Trophoblast cell (in vitro differentiated cells and primary cell): ENCODE data around the gene ECE2.

Experiments used
- DNase-seq, 2 donors: peaks; one replicate each; pipeline ENCODE4 v3.0.0-alpha.2; 2016
- H2AFZ ChIP-seq: 2 replicates; pipeline ENCODE4 v1.6.1; 2013; ENCODE audit warnings: low read length, moderate library complexity, mild to moderate bottlenecking; ENCODE audit not compliant: insufficient read depth, poor library complexity
- H2AK5ac ChIP-seq: 2 replicates; pipeline ENCODE4 v1.6.1; 2013; ENCODE audit warnings: mild to moderate bottlenecking, low read length
- H2BK120ac ChIP-seq: 2 replicates; pipeline ENCODE4 v1.6.1; 2013; ENCODE audit warnings: low read length, mild to moderate bottlenecking, moderate library complexity; ENCODE audit not compliant: insufficient read depth, poor library complexity
- H2BK12ac ChIP-seq: 2 replicates; pipeline ENCODE4 v1.6.1; 2013; ENCODE audit warnings: mild to moderate bottlenecking, low read length, moderate library complexity
- H2BK5ac ChIP-seq: 2 replicates; pipeline ENCODE4 v1.6.1; 2013; ENCODE audit warnings: low read length, low read depth, moderate library complexity, mild to moderate bottlenecking; ENCODE audit not compliant: poor library complexity
- H3K14ac ChIP-seq: 2 replicates; pipeline ENCODE4 v1.6.1; 2013; ENCODE audit warnings: mild to moderate bottlenecking, low read length
- H3K18ac ChIP-seq: 2 replicates; pipeline ENCODE4 v1.6.1; 2013; ENCODE audit warnings: mild to moderate bottlenecking, low read length
- H3K23ac ChIP-seq: 2 replicates; pipeline ENCODE4 v1.6.1; 2013; ENCODE audit warnings: low read length
- H3K27ac ChIP-seq: 2 replicates; pipeline ENCODE4 v1.5.1; 2013; ENCODE audit warnings: low read depth, mild to moderate bottlenecking, inconsistent platforms, low read length, moderate library complexity
- H3K27me3 ChIP-seq: 2 replicates; pipeline ENCODE4 v1.6.1; 2013; ENCODE audit warnings: inconsistent platforms, mild to moderate bottlenecking, low read length, moderate library complexity; ENCODE audit not compliant: insufficient read depth
- H3K36me3 ChIP-seq, 2 experiments: 1 replicate in 1 of 2; 2 replicates in 1 of 2; pipeline ENCODE4 v1.6.1; 2013; ENCODE audit warnings: low read length in 2 of 2, mild to moderate bottlenecking in 2 of 2, moderate library complexity in 1 of 2; ENCODE audit not compliant: insufficient read depth in 2 of 2, control insufficient read depth in 1 of 2
- H3K4ac ChIP-seq: 2 replicates; pipeline ENCODE4 v1.6.1; 2013; ENCODE audit warnings: low read depth, mild to moderate bottlenecking, low read length, moderate library complexity
- H3K4me1 ChIP-seq, 2 experiments: 1 replicate in 1 of 2; 2 replicates in 1 of 2; pipeline ENCODE4 v1.6.1; 2013; ENCODE audit warnings: low read length in 2 of 2, mild to moderate bottlenecking in 2 of 2, moderate library complexity in 1 of 2; ENCODE audit not compliant: insufficient read depth in 2 of 2, control insufficient read depth in 1 of 2
- H3K4me2 ChIP-seq: 2 replicates; pipeline ENCODE4 v1.6.1; 2013; ENCODE audit warnings: inconsistent platforms, mild to moderate bottlenecking, low read length, moderate library complexity
- H3K4me3 ChIP-seq: 2 replicates; pipeline ENCODE4 v1.5.1; 2013; ENCODE audit warnings: mild to moderate bottlenecking, low read depth, low read length, inconsistent platforms
- H3K79me1 ChIP-seq: one replicate; pipeline ENCODE4 v1.6.1; 2013; ENCODE audit warnings: low read length
- H3K79me2 ChIP-seq: 2 replicates; pipeline ENCODE4 v1.6.1; 2013; ENCODE audit warnings: low read length, mild to moderate bottlenecking; ENCODE audit not compliant: control insufficient read depth, insufficient read depth, poor library complexity
- H3K9ac ChIP-seq: 2 replicates; pipeline ENCODE4 v1.6.1; 2013; ENCODE audit warnings: mild to moderate bottlenecking, low read length
- H3K9me3 ChIP-seq: 2 replicates; pipeline ENCODE4 v1.6.1; 2013; ENCODE audit warnings: low read depth, mild to moderate bottlenecking, control low read depth, inconsistent platforms, low read length; ENCODE audit not compliant: insufficient read depth
- H4K12ac ChIP-seq: 2 replicates; pipeline ENCODE4 v1.6.1; 2013; ENCODE audit warnings: low read depth, mild to moderate bottlenecking, low read length, moderate library complexity
- H4K8ac ChIP-seq: 2 replicates; pipeline ENCODE4 v1.6.1; 2013; ENCODE audit warnings: low read depth, mild to moderate bottlenecking, low read length, moderate library complexity
- H4K91ac ChIP-seq: one replicate; pipeline ENCODE4 v1.6.1; 2013; ENCODE audit warnings: low read depth, mild to moderate bottlenecking, low read length, moderate library complexity
- WGBS: extraction: QIAGEN DNeasy Blood & Tissue Kit; methylation state at CpG from one replicate; pipeline ENCODE4 v1.1.7; 2013; ENCODE audit warnings: missing lambda C conversion rate; ENCODE audit not compliant: insufficient read length, insufficient coverage; ENCODE audit errors: extremely low coverage; 5-methylcytosine and 5-hydroxymethylcytosine counted together

ECE2 gene

DNA sequence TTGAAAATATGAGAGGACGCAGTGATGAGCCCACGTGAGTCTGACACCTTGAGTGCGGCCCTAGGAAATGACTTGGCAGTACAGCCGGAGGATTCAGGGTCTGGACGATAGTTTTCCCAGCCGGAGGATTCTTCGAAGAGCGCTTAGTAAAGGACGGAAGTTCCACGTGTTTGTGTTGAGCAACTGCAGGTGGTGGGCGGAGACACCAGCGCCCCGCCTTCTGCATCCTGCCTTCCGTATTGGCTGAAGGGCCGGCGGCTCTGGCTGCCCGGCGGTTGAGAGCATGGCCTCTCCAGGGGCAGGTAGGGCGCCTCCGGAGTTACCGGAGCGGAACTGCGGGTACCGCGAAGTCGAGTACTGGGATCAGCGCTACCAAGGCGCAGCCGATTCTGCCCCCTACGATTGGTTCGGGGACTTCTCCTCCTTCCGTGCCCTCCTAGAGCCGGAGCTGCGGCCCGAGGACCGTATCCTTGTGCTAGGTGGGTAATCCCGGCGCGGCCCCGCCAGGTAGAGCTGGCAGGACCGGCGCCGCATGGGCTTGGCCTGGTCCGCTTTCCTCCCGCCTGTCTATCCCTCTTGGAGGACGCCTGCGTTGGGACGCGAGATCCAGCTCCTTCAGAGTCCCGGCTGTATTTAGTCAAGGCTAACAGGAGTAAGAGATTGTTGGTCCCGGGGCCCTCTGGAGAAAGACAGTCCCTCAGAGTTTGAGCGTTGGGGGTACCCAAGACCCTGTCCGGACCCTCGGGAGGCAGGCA lies 26.2 kb upstream of the ECE2 start, which contains the start of gene EEF1AKMT4:
EEF1AKMT4 (plus strand) TSS at position 261 of the 755 bp plus-strand sequence; CDS start at position 284, 23 bp downstream.
- Histone ChIP-seq H3K27ac (peak within 1 kb of the TSS; percentile 60), H3K23ac (peak within 1 kb of the TSS; percentile 16), H3K79me2 (peaks cover 10% of the 10 kb centered on the region), H3K14ac (peak within 1 kb of the TSS; percentile 95), H2BK5ac (peak within 1 kb of the TSS; percentile 83), H2AK5ac (no peak within 1 kb of the TSS), H3K36me3 (peaks cover 9 to 11% of the 10 kb centered on the region in 2 experiments), H4K12ac (peak within 1 kb of the TSS; percentile 93), H3K9me3 (peaks cover 2% of the 10 kb centered on the region), H3K4ac (peak within 1 kb of the TSS; percentile 77), H3K4me2 (peak within 1 kb of the TSS; percentile 92), H4K8ac (peak within 1 kb of the TSS; percentile 98), H3K27me3 (no peaks in the 10 kb centered on the region), H3K9ac (peak within 1 kb of the TSS; percentile 90), H2BK120ac (peak within 1 kb of the TSS; percentile 61), H2BK12ac (no peak within 1 kb of the TSS), H3K18ac (peak within 1 kb of the TSS; percentile 93), H3K4me1 (peaks cover 0 to 4% of the 10 kb centered on the region in 2 experiments), H2AFZ (peak within 1 kb of the TSS; percentile 95), H4K91ac (peak within 1 kb of the TSS; percentile 79), H3K79me1 (peaks cover 13% of the 10 kb centered on the region), H3K4me3 (peak within 1 kb of the TSS; percentile 100)
- no CpG with 5 or more reads among the region's 54 CpGs for WGBS
- DNase-seq, result peak; percentile 99

DNA sequence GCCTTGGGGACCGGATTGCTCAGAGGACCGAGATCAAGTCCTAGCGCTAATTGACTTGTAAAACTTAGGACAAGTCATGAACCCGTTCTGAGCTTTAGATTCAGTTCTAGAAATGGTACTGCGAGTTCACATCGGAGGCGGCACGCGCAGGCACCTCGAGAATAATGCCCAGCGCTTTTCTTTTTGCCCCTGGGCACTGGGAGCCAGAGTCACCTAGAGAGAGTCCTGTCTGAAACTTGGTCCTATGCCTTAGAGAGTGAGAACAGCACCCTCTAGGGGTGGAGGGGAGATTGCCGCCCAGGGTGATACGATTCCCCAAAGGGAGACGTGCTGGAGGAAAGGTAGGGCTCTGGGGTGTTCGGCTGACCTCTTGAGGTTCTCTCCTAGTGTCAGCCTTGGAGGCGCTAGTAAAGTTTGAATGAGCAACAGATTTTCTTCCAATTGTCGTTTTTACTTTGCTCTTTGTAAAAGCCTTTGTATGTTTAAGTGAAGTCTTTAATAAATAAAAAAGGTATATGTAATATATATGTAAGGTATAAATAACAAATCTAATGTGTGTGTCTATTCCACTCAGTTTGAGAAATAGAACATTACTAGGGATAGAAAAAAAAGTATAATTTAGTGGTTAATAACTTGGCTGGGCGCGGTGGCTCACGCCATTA lies 25.5 kb upstream of the ECE2 start:
- Histone ChIP-seq H3K4me2 (peak overlapping the region; percentile 92), H2AFZ (peak overlapping the region; percentile 64), H3K4me1 (peaks cover 0 to 4% of the 10 kb centered on the region in 2 experiments), H3K18ac (no peak overlapping the region), H3K36me3 (peaks cover 2 to 4% of the 10 kb centered on the region in 2 experiments), H3K9me3 (peaks cover 2% of the 10 kb centered on the region), H3K9ac (peak overlapping the region; percentile 90), H2BK120ac (no peak overlapping the region), H4K12ac (no peak overlapping the region), H3K4ac (no peak overlapping the region), H3K14ac (no peak overlapping the region), H3K27me3 (no peaks in the 10 kb centered on the region), H2BK5ac (peak overlapping the region; percentile 11), H4K91ac (peak overlapping the region; percentile 62), H3K79me1 (peaks cover 13% of the 10 kb centered on the region), H2BK12ac (no peak overlapping the region), H4K8ac (peak overlapping the region; percentile 87), H3K23ac (no peak overlapping the region), H3K4me3 (peak overlapping the region; percentile 86), H2AK5ac (no peak overlapping the region), H3K27ac (peak overlapping the region; percentile 57), H3K79me2 (peaks cover 10% of the 10 kb centered on the region)
- WGBS, result no CpG with 5 or more reads among the region's 20 CpGs
- peak; percentile 91 to 99 for DNase-seq

DNA sequence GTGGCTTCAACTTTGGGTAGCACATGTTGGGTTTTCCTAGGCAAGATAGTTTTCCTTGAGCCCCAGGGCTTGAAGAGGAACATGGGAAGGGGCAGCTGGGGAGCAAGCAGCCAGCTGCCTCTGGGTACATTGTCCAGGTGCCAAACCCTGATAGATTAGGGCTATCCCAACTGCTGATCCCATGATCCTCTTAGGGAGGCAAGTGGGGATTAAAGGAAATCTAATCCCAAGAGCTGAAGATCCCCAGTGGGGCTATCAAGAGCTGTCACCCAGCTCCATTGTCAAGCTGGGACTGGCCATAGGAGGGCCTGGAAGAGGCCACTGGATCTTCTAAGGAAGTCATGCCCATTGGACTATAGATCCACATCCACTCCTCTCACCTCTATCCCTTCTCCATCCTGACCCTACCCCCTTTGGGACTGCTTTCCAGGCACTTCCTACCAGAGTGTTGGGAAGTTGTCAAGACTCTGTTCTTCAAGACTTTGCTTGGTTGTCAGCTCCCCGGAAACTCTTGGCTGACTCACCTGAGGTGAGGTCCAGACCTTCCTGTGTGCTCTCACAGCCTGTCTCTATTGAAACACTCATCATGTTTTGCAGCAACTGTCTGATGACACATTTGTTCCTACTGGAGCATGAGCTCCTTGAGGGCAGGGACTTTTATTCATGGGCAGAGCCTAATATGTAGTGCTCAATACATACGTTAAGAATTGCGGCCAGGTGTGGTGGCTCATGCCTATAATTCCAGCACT lies 20.4 kb upstream of the ECE2 start:
- Histone ChIP-seq H3K4me2 (no peak overlapping the region), H3K4me3 (no peak overlapping the region), H3K9ac (no peak overlapping the region), H3K14ac (no peak overlapping the region), H4K91ac (no peak overlapping the region), H3K18ac (no peak overlapping the region), H4K12ac (no peak overlapping the region), H3K27ac (no peak overlapping the region), H2BK5ac (no peak overlapping the region), H3K23ac (no peak overlapping the region), H4K8ac (no peak overlapping the region), H2AFZ (no peak overlapping the region), H2AK5ac (no peak overlapping the region), H2BK120ac (no peak overlapping the region), H3K9me3 (no peaks in the 10 kb centered on the region), H3K36me3 (no peaks in the 10 kb centered on the region), H3K79me1 (no peaks in the 10 kb centered on the region), H3K27me3 (peaks cover 12% of the 10 kb centered on the region), H3K79me2 (no peaks in the 10 kb centered on the region), H3K4ac (no peak overlapping the region), H2BK12ac (no peak overlapping the region), H3K4me1 (peaks cover 4% of the 10 kb centered on the region in 2 experiments)
- no peak for DNase-seq
- WGBS, result no CpG with 5 or more reads among the region's 3 CpGs
